H9 (cell line): Measurements from ENCODE around the gene SLX4IP. TPM values are rescaled to one million over a fixed set of nuclear protein-coding genes. Genes with fewer than 3 reads are reported as not detected.

Source experiments
- DNase-seq: peaks from one replicate; pipeline ENCODE4 v3.0.0-alpha.2; 2017
- H2AFZ ChIP-seq: one replicate; pipeline ENCODE4 v1.6.1; 2013; ENCODE audit warnings: mild to moderate bottlenecking, low read length, control low read depth, moderate library complexity
- H2AK5ac ChIP-seq: 2 replicates; pipeline ENCODE4 v1.6.1; 2013; ENCODE audit warnings: low read length, control low read depth, mixed read lengths; ENCODE audit not compliant: insufficient read length
- H2BK120ac ChIP-seq: one replicate; pipeline ENCODE4 v1.6.1; 2013; ENCODE audit warnings: low read depth, mild to moderate bottlenecking, low read length, control low read depth, inconsistent platforms; ENCODE audit not compliant: poor library complexity, severe bottlenecking
- H2BK12ac ChIP-seq: 2 replicates; pipeline ENCODE4 v1.6.1; 2013; ENCODE audit warnings: low read length, control low read depth, mixed read lengths, low read depth; ENCODE audit not compliant: insufficient read length
- H2BK15ac ChIP-seq: 2 replicates; pipeline ENCODE4 v1.6.1; 2013; ENCODE audit warnings: low read depth, low read length, control low read depth
- H2BK20ac ChIP-seq: one replicate; pipeline ENCODE4 v1.6.1; 2013; ENCODE audit warnings: low read depth, mild to moderate bottlenecking, low read length, control low read depth, inconsistent platforms; ENCODE audit not compliant: poor library complexity, severe bottlenecking
- H2BK5ac ChIP-seq: 2 replicates; pipeline ENCODE4 v1.6.1; 2013; ENCODE audit warnings: low read length, control low read depth, mixed read lengths; ENCODE audit not compliant: insufficient read length
- H3K14ac ChIP-seq: 2 replicates; pipeline ENCODE4 v1.6.1; 2013; ENCODE audit warnings: low read length, control low read depth; ENCODE audit not compliant: insufficient read depth
- H3K18ac ChIP-seq: 2 replicates; pipeline ENCODE4 v1.6.1; 2013; ENCODE audit warnings: low read depth, mild to moderate bottlenecking, mixed read lengths, low read length, control low read depth; ENCODE audit not compliant: insufficient read length
- H3K23ac ChIP-seq: 2 replicates; pipeline ENCODE4 v1.6.1; 2013; ENCODE audit warnings: low read length, control low read depth, mixed read lengths, low read depth; ENCODE audit not compliant: insufficient read length
- H3K23me2 ChIP-seq: 2 replicates; pipeline ENCODE4 v1.6.1; 2013; ENCODE audit warnings: low read depth, mild to moderate bottlenecking, mixed read lengths, low read length, control low read depth; ENCODE audit not compliant: insufficient read length, poor library complexity, severe bottlenecking
- H3K27ac ChIP-seq: 2 replicates; pipeline ENCODE4 v1.5.1; 2013; ENCODE audit warnings: low read length, control low read depth, mixed read lengths, low read depth; ENCODE audit not compliant: insufficient read length
- H3K27me3 ChIP-seq: 2 replicates; pipeline ENCODE4 v1.6.1; 2013; ENCODE audit warnings: low read length, control low read depth, inconsistent platforms; ENCODE audit not compliant: insufficient read depth
- H3K4ac ChIP-seq: 2 replicates; pipeline ENCODE4 v1.6.1; 2013; ENCODE audit warnings: low read depth, mild to moderate bottlenecking, control low read depth, inconsistent platforms, low read length, moderate library complexity
- H3K4me1 ChIP-seq: 2 replicates; pipeline ENCODE4 v1.6.1; 2013; ENCODE audit warnings: low read length, control low read depth, inconsistent platforms; ENCODE audit not compliant: insufficient read depth
- H3K4me2 ChIP-seq: 2 replicates; pipeline ENCODE4 v1.6.1; 2013; ENCODE audit warnings: low read length, control low read depth, mixed read lengths; ENCODE audit not compliant: insufficient read length, insufficient read depth
- H3K56ac ChIP-seq: 2 replicates; pipeline ENCODE4 v1.6.1; 2013; ENCODE audit warnings: low read depth, mild to moderate bottlenecking, mixed read lengths, low read length, control low read depth; ENCODE audit not compliant: insufficient read length
- H3K79me1 ChIP-seq: 2 replicates; pipeline ENCODE4 v1.6.1; 2013; ENCODE audit warnings: low read depth, mild to moderate bottlenecking, moderate library complexity, low read length, control low read depth, inconsistent platforms; ENCODE audit not compliant: insufficient read depth, poor library complexity, severe bottlenecking
- H3K79me2 ChIP-seq: 2 replicates; pipeline ENCODE4 v1.6.1; 2013; ENCODE audit warnings: low read length, control low read depth, inconsistent platforms; ENCODE audit not compliant: insufficient read depth
- H3K9ac ChIP-seq: 2 replicates; pipeline ENCODE4 v1.6.1; 2013; ENCODE audit warnings: low read length, control low read depth, mixed read lengths; ENCODE audit not compliant: insufficient read length; ENCODE audit errors: extremely low read depth
- H3K9me3 ChIP-seq: one replicate; pipeline ENCODE4 v1.6.1; 2013; ENCODE audit warnings: low read depth, low read length, inconsistent platforms; ENCODE audit not compliant: control insufficient read depth
- H3T11ph ChIP-seq: one replicate; pipeline ENCODE4 v1.6.1; 2013; ENCODE audit warnings: mild to moderate bottlenecking, low read length, control low read depth, inconsistent platforms
- H4K20me1 ChIP-seq: one replicate; pipeline ENCODE4 v1.6.1; 2013; ENCODE audit not compliant: control insufficient read depth, insufficient read length, insufficient read depth
- H4K5ac ChIP-seq: 2 replicates; pipeline ENCODE4 v1.6.1; 2013; ENCODE audit warnings: low read depth, mild to moderate bottlenecking, mixed read lengths, low read length, control low read depth; ENCODE audit not compliant: insufficient read length
- H4K8ac ChIP-seq: replicated peaks from 2 replicates; pipeline ENCODE4 v1.6.1; 2013; ENCODE audit warnings: low read length, control low read depth, mixed read lengths, low read depth; ENCODE audit not compliant: insufficient read length
- H4K91ac ChIP-seq: 2 replicates; pipeline ENCODE4 v1.6.1; 2013; ENCODE audit warnings: low read depth, mild to moderate bottlenecking, moderate library complexity, mixed read lengths, low read length, control low read depth; ENCODE audit not compliant: insufficient read length
- H3K27ac Mint-ChIP-seq, 3 experiments: 2 replicates in 2 of 3; 3 replicates in 1 of 3; pipeline ENCODE4 v1.8.0; 2020 to 2021; ENCODE audit warnings: mixed read lengths in 3 of 3, mild to moderate bottlenecking in 1 of 3, moderate library complexity in 1 of 3
- H3K27me3 Mint-ChIP-seq: 2 replicates; pipeline ENCODE4 v1.8.0; 2021; ENCODE audit warnings: low read depth, mild to moderate bottlenecking, moderate library complexity, mixed read lengths
- H3K36me3 Mint-ChIP-seq, 3 experiments: 2 replicates in 2 of 3; 3 replicates in 1 of 3; pipeline ENCODE4 v1.8.0; 2020 to 2021; ENCODE audit warnings: low read depth in 3 of 3, mixed read lengths in 3 of 3; ENCODE audit not compliant: insufficient read depth in 1 of 3
- H3K4me1 Mint-ChIP-seq, 2 experiments: 2 replicates each; pipeline ENCODE4 v1.8.0; 2020; ENCODE audit warnings: mixed read lengths in 2 of 2
- H3K4me3 Mint-ChIP-seq, 2 experiments: 2 replicates in 1 of 2; 3 replicates in 1 of 2; pipeline ENCODE4 v1.8.0; 2020 to 2021; ENCODE audit warnings: mild to moderate bottlenecking in 2 of 2, mixed read lengths in 2 of 2, moderate library complexity in 1 of 2
- H3K9me3 Mint-ChIP-seq, 2 experiments: 2 replicates in 1 of 2; 3 replicates in 1 of 2; pipeline ENCODE4 v1.8.0; 2020; ENCODE audit warnings: mild to moderate bottlenecking in 2 of 2, mixed read lengths in 2 of 2, moderate library complexity in 1 of 2
- CTCF ChIP-seq: fragments of 200-600 bp; sonication (generic); conservative IDR thresholded peaks from 3 replicates; pipeline ENCODE4 v1.8.0; 2021; ENCODE audit warnings: antibody characterized with exemption, mild to moderate bottlenecking
- WGBS: extraction: QIAGEN DNeasy Blood & Tissue Kit; methylation state at CpG from one replicate; pipeline ENCODE4 v1.1.7; 2013; ENCODE audit warnings: missing lambda C conversion rate, low lambda C conversion rate, mixed read lengths; ENCODE audit not compliant: insufficient read length; ENCODE audit errors: extremely low coverage; 5-methylcytosine and 5-hydroxymethylcytosine counted together
- total RNA-seq: library from RNA; stranded (reverse); gene quantifications from 2 replicates; pipeline ENCODE4 v1.2.1, GENCODE V29; 2021

SLX4IP gene
- total RNA-seq, 1 experiment from 2014 or later: 7.9 TPM

GRCh38 chr20:10412591-10413408 lies 22.3 kb upstream of the SLX4IP start:
- no peak overlapping the region for H4K8ac ChIP-seq
- no peak for DNase-seq
- WGBS: no CpG with 5 or more reads among the region's 5 CpGs
- no peak overlapping the region for H3K14ac ChIP-seq
- H2AK5ac ChIP-seq: no peak overlapping the region
- no peak overlapping the region for H2BK12ac ChIP-seq
- H4K5ac ChIP-seq: no peak overlapping the region
- H4K91ac ChIP-seq: no peak overlapping the region
- Mint-ChIP-seq H3K4me1 (peaks cover 15 to 17% of the 10 kb centered on the region in 2 experiments), H3K9me3 (no peaks in the 10 kb centered on the region), H3K27ac (peak overlapping the region in 2 of 3 experiments; percentile 34 to 44; a peak in 1 of 7 replicates), H3K36me3 (peaks cover 5 to 21% (median 16%) of the 10 kb centered on the region in 3 experiments; a peak in 6 of 7 replicates), H3K4me3 (no peak overlapping the region), H3K27me3 (no peaks in the 10 kb centered on the region)
- H3K4ac ChIP-seq: no peak overlapping the region
- no peak overlapping the region for H3K9ac ChIP-seq
- no peak overlapping the region for H2BK20ac ChIP-seq
- peak; percentile 43; the same call in 2 of the 3 replicates for TF ChIP-seq CTCF
- H3K18ac ChIP-seq: no peak overlapping the region
- H2BK15ac ChIP-seq: no peak overlapping the region
- no peaks in the 10 kb centered on the region for H4K20me1 ChIP-seq
- no peaks in the 10 kb centered on the region for H3K23me2 ChIP-seq
- H2AFZ ChIP-seq: no peak overlapping the region
- H3K79me1 ChIP-seq: no peaks in the 10 kb centered on the region
- no peak overlapping the region for H3K56ac ChIP-seq
- no peak overlapping the region for H3K27ac ChIP-seq
- no peak overlapping the region for H2BK5ac ChIP-seq
- no peak overlapping the region for H3K4me2 ChIP-seq
- no peaks in the 10 kb centered on the region for H3K9me3 ChIP-seq
- H3T11ph ChIP-seq: no peak overlapping the region
- H3K4me1 ChIP-seq: no peaks in the 10 kb centered on the region
- no peak overlapping the region for H3K23ac ChIP-seq
- H2BK120ac ChIP-seq: no peak overlapping the region
- H3K79me2 ChIP-seq: no peaks in the 10 kb centered on the region
- H3K27me3 ChIP-seq: no peaks in the 10 kb centered on the region
